T-helper 1 cell treated with Interleukin-12 subunit alpha and Interleukin-12 subunit beta and Interleukin-4 antibody, amounts not matched to agents 30 ng/mL and 1 ng/mL, for 36 hours (primary cell): ENCODE measurements around the gene KRTAP15-1. TPM values are rescaled to one million over a fixed set of nuclear protein-coding genes. Genes with fewer than 3 reads are reported as not detected.

Experiments
- intact Hi-C: fragments of 100-400 bp; cut with micrococcal nuclease; formaldehyde crosslinking; loops from one replicate; pipeline ENCODE4 v1.15.1; 2024
- total RNA-seq: library from RNA; stranded (reverse); gene quantifications from 2 replicates; pipeline ENCODE4 v1.2.3, GENCODE V29; 2022

Gene KRTAP15-1
- not detected in 2 replicates for total RNA-seq

- intact Hi-C loops: loop anchor here (10.0 kb wide), 1 partner anchor 645 kb away; no protein-coding TSS in a partner anchor
These were observed at the start of gene KRTAP15-1 for GRCh38 chr21:30439975-30440374. Gene KRTAP15-1 (plus strand): TSS chr21:30440275. CDS start chr21:30440328, 53 bp downstream.

GRCh38 chr21:30391492-30392025 lies 48.5 kb upstream of the KRTAP15-1 start:
- intact Hi-C loops: no loop called here

GRCh38 chr21:30395731-30396130 lies 44.3 kb upstream of the KRTAP15-1 start, which contains the start of gene KRTAP13-1:
Gene KRTAP13-1 (plus strand): TSS chr21:30396031. CDS start chr21:30396087, 56 bp downstream.
- intact Hi-C loops: no loop called here

DNA sequence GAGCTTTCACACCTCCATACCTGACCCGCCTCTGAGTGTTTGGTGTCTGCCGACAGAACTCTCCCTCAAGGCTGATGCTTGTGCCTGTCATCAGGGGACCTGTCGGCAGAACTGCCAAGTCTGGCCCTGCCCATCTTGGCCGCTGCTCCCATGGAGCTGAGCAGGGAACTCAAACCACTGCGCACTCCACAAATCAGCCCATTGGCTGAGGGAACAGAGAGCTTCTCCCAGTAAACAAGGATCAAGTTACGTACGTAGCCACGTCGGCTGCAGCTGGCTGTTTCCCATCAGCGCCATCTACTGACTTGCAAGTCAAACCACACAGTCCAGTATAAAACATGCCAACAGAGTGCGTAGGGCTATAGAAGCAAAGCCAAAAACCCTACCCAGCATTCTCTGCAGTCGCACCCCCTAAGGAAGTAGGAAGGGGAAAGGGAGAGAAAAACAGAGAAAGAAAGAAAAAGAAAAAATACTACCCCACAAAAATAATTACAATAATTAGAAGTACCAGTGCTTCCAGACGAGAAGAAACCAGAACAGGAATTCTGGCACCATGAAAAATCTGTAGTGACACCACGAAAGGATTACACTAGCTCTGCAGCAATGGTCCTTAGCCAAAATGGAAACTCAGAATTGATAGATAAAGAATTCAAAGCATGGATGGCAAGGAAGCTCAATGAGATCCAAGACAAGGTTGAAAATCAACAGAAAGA lies 31.1 kb upstream of the KRTAP15-1 start:
- intact Hi-C loops: no loop called here

DNA sequence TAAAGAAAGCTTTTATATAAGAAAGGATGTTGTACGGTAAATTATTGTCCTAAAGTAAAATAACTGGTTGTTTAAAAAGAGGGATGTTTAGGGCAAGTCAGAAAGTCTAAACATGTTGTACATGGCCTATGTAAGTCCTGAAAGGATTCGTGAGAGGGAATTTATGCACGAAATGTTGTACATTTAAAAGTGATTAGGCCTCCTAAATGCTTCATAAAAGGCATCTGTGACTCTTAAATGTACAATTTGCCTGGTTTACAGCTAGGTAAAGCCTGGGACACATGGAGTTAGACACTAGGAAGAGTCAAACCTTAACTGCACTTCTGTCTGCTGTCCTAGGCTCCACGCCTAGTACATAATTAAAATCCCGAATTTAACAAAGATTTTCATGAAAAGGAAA lies 24.1 kb upstream of the KRTAP15-1 start:
- intact Hi-C loops: no loop called here

GRCh38 chr21:30425826-30426225 lies 14.2 kb upstream of the KRTAP15-1 start, which contains the start of gene KRTAP13-3:
Gene KRTAP13-3 (minus strand): TSS chr21:30425926. CDS start chr21:30425912, 14 bp downstream.
- intact Hi-C loops: no loop called here

DNA sequence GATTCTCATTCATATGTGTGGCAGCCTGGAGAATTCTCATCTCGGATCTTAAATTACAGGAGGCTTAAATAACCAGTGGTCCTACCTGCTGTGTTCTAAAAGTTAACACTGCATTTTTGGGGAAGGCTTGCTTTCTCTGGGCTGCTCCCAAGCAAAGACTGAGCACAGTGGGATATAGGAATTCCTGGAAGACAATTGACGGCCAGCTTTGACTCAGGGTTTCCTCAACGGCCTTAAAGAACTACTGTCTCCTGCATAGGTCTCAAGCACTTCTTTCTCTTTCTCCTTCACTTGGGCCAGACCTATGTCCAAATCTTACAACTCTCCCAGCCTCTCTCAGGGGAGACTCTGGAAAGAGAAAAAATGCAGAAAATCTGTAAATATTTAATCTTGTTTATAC lies 13.3 kb upstream of the KRTAP15-1 start:
- intact Hi-C loops: no loop called here

DNA sequence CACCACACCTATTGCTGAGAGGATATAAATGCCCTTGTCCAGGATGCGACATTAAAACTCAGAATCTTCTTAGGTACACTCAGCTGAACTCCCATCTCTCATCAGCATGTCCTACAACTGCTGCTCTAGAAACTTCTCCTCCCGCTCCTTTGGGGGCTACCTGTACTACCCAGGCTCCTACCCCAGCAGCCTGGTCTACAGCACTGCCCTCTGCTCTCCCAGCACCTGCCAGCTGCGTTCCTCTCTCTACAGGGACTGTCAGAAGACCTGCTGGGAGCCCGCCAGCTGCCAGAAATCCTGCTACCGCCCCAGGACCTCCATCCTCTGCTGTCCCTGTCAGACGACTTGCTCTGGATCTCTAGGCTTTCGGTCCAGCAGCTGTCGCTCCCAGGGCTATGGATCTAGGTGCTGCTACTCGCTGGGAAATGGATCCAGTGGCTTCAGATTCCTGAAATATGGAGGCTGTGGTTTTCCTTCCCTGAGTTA lies 9.9 kb upstream of the KRTAP15-1 start, which contains the start of gene KRTAP13-4:
Gene KRTAP13-4, plus strand, starts transcription at position 51 of the 486 bp plus-strand sequence. Its CDS starts 56 bp downstream, at position 107.
- intact Hi-C loops: loop anchor here (10.0 kb wide), 1 partner anchor 655 kb away; no protein-coding TSS in a partner anchor

- intact Hi-C loops: loop anchor here (10.0 kb wide), 1 partner anchor 651 kb away; no protein-coding TSS in a partner anchor
These were observed 5.9 kb upstream of the KRTAP15-1 start for GRCh38 chr21:30434033-30434631.

- intact Hi-C loops: loop anchor here (10.0 kb wide), 1 partner anchor 648 kb away; no protein-coding TSS in a partner anchor
These were observed 3.0 kb upstream of the KRTAP15-1 start for GRCh38 chr21:30437010-30437565.

GRCh38 chr21:30443226-30443625 lies 3.2 kb downstream of the KRTAP15-1 start:
- intact Hi-C loops: no loop called here

GRCh38 chr21:30444204-30444603 lies 4.1 kb downstream of the KRTAP15-1 start:
- intact Hi-C loops: no loop called here

GRCh38 chr21:30447056-30447455 lies 7.0 kb downstream of the KRTAP15-1 start:
- intact Hi-C loops: no loop called here

DNA sequence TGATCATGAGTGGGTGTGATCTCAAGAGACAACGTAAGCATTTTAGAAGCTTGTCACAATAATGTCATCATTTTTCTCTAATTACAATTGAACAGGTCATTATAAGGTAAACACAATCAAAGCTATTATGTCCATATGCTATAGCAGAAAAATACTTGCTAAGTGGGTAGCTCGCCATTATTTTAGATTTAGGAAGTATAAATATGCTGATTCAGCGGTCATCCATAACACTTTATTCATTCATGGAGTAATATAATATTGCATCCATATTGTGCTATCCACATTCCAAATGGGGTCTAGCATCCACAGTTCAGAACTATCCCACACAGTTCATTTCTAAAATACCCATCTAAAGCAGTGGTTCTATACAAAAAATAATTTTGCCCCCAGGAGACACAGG lies 8.4 kb downstream of the KRTAP15-1 start:
- intact Hi-C loops: no loop called here

DNA sequence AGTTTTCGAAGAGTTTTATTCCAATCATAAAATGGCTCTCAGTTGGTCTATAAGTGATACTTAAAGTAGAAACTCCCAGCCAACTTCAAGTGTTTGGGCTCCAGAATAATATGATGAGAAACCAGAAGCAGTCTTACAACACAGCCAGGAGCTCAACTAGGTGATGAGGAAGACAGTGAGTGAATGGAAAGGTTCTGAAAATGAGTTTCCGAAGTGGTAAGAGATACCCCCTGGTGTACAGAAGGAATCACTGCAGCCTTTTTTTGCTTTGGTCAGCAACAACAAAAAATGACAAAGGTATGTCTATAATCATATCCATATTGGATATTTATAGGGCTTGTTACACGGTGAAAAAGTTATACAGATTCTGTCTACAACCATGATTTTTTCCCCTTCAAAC lies 23.6 kb downstream of the KRTAP15-1 start:
- intact Hi-C loops: no loop called here

DNA sequence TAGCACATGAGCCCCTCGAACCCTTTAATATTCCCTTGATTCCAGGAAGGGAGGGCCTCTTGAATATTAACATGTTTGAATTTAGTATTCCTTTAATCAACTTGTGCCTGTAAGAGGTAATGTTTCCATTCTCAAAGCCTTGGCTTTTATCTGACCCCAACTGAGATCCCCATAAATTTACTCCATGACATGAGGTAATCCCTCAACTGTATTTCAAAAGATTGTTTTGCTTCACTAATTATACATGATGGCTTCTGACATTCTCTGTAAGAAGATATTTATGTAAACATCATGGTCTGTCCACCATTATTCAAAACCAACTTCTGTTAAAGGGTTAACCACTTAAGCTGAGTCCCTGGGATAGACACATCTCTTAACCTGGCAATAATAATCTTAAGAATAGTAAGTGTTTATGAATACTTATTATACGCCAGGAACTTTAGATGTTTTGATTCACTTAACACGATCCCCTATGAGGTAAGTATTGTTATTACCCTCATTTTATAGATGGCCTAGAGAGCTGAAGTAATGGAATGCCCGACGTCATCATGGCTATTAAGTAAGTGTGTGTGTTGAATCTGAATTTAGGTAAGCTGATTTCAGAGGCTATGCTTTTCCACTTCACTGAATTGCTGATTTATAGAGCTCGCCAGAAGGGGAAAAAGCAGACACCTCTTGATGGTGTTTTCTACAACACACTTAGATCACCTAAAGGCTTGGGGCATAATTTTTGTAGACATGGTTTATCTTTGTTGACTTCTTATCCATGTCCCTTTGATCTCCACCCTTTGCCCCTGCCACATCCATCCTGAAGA lies 29.0 kb downstream of the KRTAP15-1 start:
- intact Hi-C loops: no loop called here

DNA sequence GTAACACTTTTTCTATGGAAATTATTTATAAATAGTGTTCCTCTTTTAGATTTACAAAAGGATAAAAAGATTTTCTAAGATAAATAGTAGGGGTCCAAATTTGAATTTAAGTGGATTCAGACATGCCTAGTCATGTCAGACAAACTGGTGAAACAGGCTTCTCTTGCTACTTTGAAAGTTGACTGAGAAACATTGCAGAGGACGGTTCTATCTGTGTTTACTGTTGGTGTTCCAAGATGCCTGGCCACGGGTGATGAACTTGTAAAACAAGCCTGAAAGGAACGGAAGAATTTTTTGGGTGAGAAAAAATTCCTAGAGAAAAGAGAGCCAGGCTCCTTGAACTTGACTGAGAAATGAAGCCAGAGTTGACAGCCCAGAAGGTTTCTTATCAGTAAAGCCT lies 37.9 kb downstream of the KRTAP15-1 start:
- intact Hi-C loops: no loop called here

DNA sequence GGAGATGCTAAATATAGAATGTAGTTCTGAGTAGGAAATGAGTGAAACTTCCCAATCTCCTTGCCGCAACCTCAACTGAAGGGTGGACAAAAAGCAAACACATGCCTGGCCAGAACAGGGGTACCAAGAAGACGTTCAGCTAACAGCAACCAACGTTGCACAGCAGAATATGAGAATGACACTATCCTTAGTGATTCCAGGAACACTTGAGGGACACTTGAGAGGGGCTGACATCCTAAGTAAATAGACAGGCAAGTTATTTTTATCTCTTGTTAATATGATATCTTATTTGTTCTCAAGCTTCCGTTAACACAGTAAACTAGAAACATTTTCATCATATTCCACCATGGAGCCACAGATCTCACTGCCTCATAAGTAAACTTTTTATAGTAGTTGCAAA lies 39.2 kb downstream of the KRTAP15-1 start:
- intact Hi-C loops: no loop called here

GRCh38 chr21:30480145-30480544 lies 40.1 kb downstream of the KRTAP15-1 start, which contains the start of gene KRTAP19-1:
Gene KRTAP19-1 (minus strand): TSS chr21:30480367. CDS start chr21:30480317, 50 bp downstream.
- intact Hi-C loops: no loop called here

- intact Hi-C loops: no loop called here
These were observed 42.1 kb downstream of the KRTAP15-1 start for GRCh38 chr21:30482130-30482529.

DNA sequence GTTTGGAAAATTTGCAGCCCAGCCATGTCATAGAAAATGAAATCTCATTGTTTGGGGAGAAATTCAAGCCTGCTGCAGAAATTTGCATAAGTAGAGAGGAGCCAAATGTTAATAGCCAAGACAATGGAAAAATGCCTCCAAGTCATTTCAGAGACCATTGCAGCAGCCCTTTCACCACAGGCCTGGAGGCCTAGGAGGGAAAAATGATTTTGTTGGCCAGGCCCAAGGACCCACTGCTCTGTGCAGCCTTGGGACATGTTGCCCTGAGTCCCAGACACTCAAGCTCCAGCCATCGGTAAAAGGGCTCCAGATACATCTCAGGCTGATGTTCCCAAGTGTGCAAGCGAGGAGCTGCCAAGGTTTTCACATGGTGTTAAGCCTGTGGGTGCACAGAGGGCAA lies 46.1 kb downstream of the KRTAP15-1 start:
- intact Hi-C loops: no loop called here
